Right lobe of liver (tissue), 4 donors: Measurements from ENCODE around the gene SPEF1.

Source experiments
- POLR2A ChIP-seq: fragments of 450-650 bp; IDR thresholded peaks from one replicate; pipeline ENCODE4 v1.6.1; 2017; ENCODE audit warnings: antibody characterized with exemption, mild to moderate bottlenecking
- TF ChIP-seq, protein P1 (sequence below), 4 donors: fragments of 200-600 bp in 3 of 4; fragments of 450-650 bp in 1 of 4; IDR thresholded peaks; one replicate each; pipeline versions ENCODE4 v1.5.1 to v1.8.0; 2016 to 2022; ENCODE audit warnings: antibody characterized with exemption in 4 of 4, mild to moderate bottlenecking in 2 of 4
- donor health status: DM: no; HTN: no; CAD: no.
- donor health status: DM: no; HTN: no; CAD: no.
- donor health status: DM: no; HTN: yes; CAD: no.

DNA sequence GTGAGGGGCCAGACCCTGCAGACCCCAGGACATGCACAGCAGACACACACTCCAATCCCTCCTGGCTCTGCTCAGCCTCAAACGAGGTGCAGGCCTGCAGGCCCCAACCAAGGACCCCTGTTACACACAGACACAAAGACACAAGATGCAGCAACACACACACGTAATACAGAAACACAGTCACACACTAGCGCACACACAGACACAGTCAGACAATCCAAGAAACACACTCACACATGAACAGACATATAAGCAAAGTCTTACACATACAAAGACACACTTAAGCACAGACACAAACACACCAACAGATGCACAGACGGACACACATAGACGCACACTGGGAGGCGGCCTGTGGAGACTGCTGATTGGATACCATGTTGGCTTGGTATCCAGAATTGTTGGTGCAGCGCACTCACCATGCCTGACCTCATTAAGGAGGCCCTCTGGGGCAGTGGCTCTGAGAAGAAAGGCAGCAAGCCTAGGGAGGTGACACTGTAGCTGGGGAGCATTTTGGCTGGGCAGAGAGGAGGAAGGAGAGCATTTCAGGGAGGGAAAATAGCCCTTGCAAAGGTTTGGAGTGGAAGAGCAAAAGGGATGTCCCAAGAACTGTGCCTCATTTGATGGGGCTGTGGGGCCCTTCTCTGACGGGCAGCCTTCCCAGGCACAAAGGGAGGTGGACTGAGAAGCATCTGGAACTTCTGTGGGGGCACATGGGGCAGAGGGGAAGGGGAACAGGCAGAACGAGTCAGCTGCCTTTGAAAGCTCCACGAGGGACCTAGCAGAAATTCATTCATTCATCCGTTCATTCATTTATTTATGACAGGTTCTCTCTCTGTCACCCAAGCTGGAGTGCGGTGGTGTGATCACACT, 50.2 kb downstream of the SPEF1 start:
- TF ChIP-seq, protein P1, sequence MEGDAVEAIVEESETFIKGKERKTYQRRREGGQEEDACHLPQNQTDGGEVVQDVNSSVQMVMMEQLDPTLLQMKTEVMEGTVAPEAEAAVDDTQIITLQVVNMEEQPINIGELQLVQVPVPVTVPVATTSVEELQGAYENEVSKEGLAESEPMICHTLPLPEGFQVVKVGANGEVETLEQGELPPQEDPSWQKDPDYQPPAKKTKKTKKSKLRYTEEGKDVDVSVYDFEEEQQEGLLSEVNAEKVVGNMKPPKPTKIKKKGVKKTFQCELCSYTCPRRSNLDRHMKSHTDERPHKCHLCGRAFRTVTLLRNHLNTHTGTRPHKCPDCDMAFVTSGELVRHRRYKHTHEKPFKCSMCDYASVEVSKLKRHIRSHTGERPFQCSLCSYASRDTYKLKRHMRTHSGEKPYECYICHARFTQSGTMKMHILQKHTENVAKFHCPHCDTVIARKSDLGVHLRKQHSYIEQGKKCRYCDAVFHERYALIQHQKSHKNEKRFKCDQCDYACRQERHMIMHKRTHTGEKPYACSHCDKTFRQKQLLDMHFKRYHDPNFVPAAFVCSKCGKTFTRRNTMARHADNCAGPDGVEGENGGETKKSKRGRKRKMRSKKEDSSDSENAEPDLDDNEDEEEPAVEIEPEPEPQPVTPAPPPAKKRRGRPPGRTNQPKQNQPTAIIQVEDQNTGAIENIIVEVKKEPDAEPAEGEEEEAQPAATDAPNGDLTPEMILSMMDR (IDR thresholded peaks at IDR 0.05): no peak
- no peak for TF ChIP-seq POLR2A
